CD4-positive, CD25-positive, alpha-beta regulatory T cell (primary cell): ENCODE data around the gene MYL6B. TPM values are rescaled to one million over a fixed set of nuclear protein-coding genes. Genes with fewer than 3 reads are reported as not detected.
"Not testable (repeated sequence)": the region's sequence is repeated elsewhere in the genome, so short reads cannot be mapped to it uniquely, and the experiment has no call there.

ENCODE experiments used
- ATAC-seq, 2 donors: fragments of 150-1000 bp; cut with Tn5 transposase; one replicate each; pipeline ENCODE4 v1.10.0; 2021; ENCODE audit warnings: low read depth in 2 of 2, moderate number of reproducible peaks in 2 of 2, moderate library complexity in 1 of 2
- DNase-seq, 3 donors: peaks; one replicate each; pipeline versions ENCODE4 v3.0.0 to v3.0.0-alpha.2; 2012 to 2022; ENCODE audit warnings: mixed read lengths in 1 of 3
- H3K27ac ChIP-seq: one replicate; pipeline ENCODE4 v1.7.0; 2013; ENCODE audit warnings: mild to moderate bottlenecking, low read length; ENCODE audit not compliant: insufficient read depth, poor library complexity, severe bottlenecking
- H3K27me3 ChIP-seq: one replicate; pipeline ENCODE4 v1.7.0; 2013; ENCODE audit warnings: low read length; ENCODE audit not compliant: control insufficient read depth, insufficient read depth
- H3K36me3 ChIP-seq: one replicate; pipeline ENCODE4 v1.7.0; 2013; ENCODE audit warnings: mild to moderate bottlenecking, low read length, moderate library complexity; ENCODE audit not compliant: control insufficient read depth, insufficient read depth
- H3K4me1 ChIP-seq: 2 replicates; pipeline ENCODE4 v1.7.0; 2013; ENCODE audit warnings: mild to moderate bottlenecking, low read length; ENCODE audit not compliant: insufficient read depth, control insufficient read depth, poor library complexity, severe bottlenecking
- H3K4me3 ChIP-seq: one replicate; pipeline ENCODE4 v1.7.0; 2013; ENCODE audit warnings: low read depth, mild to moderate bottlenecking, low read length, moderate library complexity
- H3K9me3 ChIP-seq, 2 experiments: 1 replicate in 1 of 2; 2 replicates in 1 of 2; pipeline ENCODE4 v1.7.0; 2013; ENCODE audit warnings: low read length in 2 of 2, mild to moderate bottlenecking in 1 of 2, moderate library complexity in 1 of 2; ENCODE audit not compliant: control insufficient read depth in 2 of 2
- H3K27ac Mint-ChIP-seq, 3 donors: one replicate each; pipeline ENCODE4 v1.8.0; 2020 to 2022; ENCODE audit warnings: mild to moderate bottlenecking in 3 of 3, mixed read lengths in 3 of 3, moderate library complexity in 2 of 3
- H3K27me3 Mint-ChIP-seq: one replicate; pipeline ENCODE4 v1.8.0; 2022; ENCODE audit warnings: mild to moderate bottlenecking, mixed read lengths
- H3K36me3 Mint-ChIP-seq: one replicate; pipeline ENCODE4 v1.8.0; 2020; ENCODE audit warnings: mixed read lengths
- H3K4me1 Mint-ChIP-seq, 4 donors: one replicate each; pipeline ENCODE4 v1.8.0; 2020 to 2022; ENCODE audit warnings: mixed read lengths in 4 of 4, mild to moderate bottlenecking in 1 of 4
- H3K4me3 Mint-ChIP-seq, 4 donors: one replicate each; pipeline ENCODE4 v1.8.0; 2020 to 2022; ENCODE audit warnings: mild to moderate bottlenecking in 4 of 4, mixed read lengths in 4 of 4, moderate library complexity in 3 of 4
- H3K9me3 Mint-ChIP-seq, 7 donors: one replicate each; pipeline ENCODE4 v1.8.0; 2020 to 2022; ENCODE audit warnings: mixed read lengths in 7 of 7, mild to moderate bottlenecking in 3 of 7, moderate library complexity in 2 of 7
- polyA plus RNA-seq, 4 donors: library from polyadenylated mRNA; unstranded; fragments of 300-500 nt; fragmentation: Illumina TruSeq; gene quantifications; one replicate each; pipeline ENCODE4 v1.2.3, GENCODE V29; 2021
- total RNA-seq: library from RNA; stranded (reverse); gene quantifications from one replicate; pipeline ENCODE4 v1.2.3, GENCODE V29; 2022

Gene MYL6B
- total and polyA plus RNA-seq, 5 donors from 2014 or later: 8.8 to 18.4 (median 11.2) TPM

- Mint-ChIP-seq H3K4me3 (peak overlapping the region; percentile 93 to 96 (median 94)), H3K27me3 (peaks cover 4% of the 10 kb centered on the region), H3K36me3 (no peaks in the 10 kb centered on the region), H3K4me1 (peaks cover 12 to 45% (median 19%) of the 10 kb centered on the region in 4 donors), H3K9me3 (no peaks in the 10 kb centered on the region), H3K27ac (peak overlapping the region; percentile 97 to 100 (median 99))
- H3K36me3 ChIP-seq: no peaks in the 10 kb centered on the region
- H3K4me3 ChIP-seq: peak overlapping the region; percentile 83
- DNase-seq (peak; percentile 49 to 86 (median 73)), ATAC-seq (peak; percentile 64 to 69)
- no peaks in the 10 kb centered on the region for H3K27me3 ChIP-seq
- H3K27ac ChIP-seq: peak overlapping the region; percentile 96
- peaks cover 25% of the 10 kb centered on the region for H3K4me1 ChIP-seq
- H3K9me3 ChIP-seq: no peaks in the 10 kb centered on the region
Observed at GRCh38 chr12:56151672-56152131, 685 bp upstream of the MYL6B start.

GRCh38 chr12:56152756-56153677 lies 630 bp downstream of the MYL6B start:
- peak overlapping the region; percentile 46 for H3K4me3 ChIP-seq
- H3K27me3 Mint-ChIP-seq: peaks cover 4% of the 10 kb centered on the region
- H3K27ac ChIP-seq: peak overlapping the region; percentile 96
- ATAC-seq (no peak), DNase-seq (no peak)
- H3K36me3 ChIP-seq: no peaks in the 10 kb centered on the region
- H3K27me3 ChIP-seq: no peaks in the 10 kb centered on the region
- no peaks in the 10 kb centered on the region for H3K36me3 Mint-ChIP-seq
- no peaks in the 10 kb centered on the region for H3K9me3 Mint-ChIP-seq
- peaks cover 13 to 52% (median 22%) of the 10 kb centered on the region in 4 donors for H3K4me1 Mint-ChIP-seq
- peak overlapping the region; percentile 93 to 96 (median 94) for H3K4me3 Mint-ChIP-seq
- peaks cover 36% of the 10 kb centered on the region for H3K4me1 ChIP-seq
- H3K9me3 ChIP-seq: no peaks in the 10 kb centered on the region
- peak overlapping the region; percentile 56 to 97 (median 62) for H3K27ac Mint-ChIP-seq

DNA sequence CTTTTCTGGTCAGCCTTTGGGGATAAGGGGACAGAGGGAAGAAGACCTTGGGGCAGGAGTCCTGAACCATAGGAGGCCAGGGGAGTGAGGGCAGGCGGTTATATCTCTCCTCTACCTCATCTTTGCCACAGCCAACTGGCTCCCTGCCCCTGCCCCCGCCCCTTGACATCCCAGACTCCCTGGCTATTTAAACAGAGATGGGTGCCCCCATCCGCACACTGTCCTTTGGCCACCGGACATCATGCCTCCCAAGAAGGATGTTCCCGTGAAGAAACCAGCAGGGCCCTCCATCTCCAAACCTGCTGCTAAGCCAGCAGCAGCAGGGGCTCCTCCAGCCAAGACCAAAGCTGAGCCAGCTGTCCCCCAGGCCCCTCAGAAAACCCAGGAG lies 1.3 kb downstream of the MYL6B start:
- H3K4me3 ChIP-seq: no peak overlapping the region
- no peak overlapping the region for H3K27ac Mint-ChIP-seq
- ATAC-seq: no peak
- H3K36me3 ChIP-seq: no peaks in the 10 kb centered on the region
- H3K4me3 Mint-ChIP-seq: peak overlapping the region; percentile 82 to 95 (median 93)
- no peaks in the 10 kb centered on the region for H3K9me3 Mint-ChIP-seq
- DNase-seq: no peak
- H3K27ac ChIP-seq: no peak overlapping the region
- H3K36me3 Mint-ChIP-seq: no peaks in the 10 kb centered on the region
- H3K27me3 Mint-ChIP-seq: peaks cover 4% of the 10 kb centered on the region
- H3K4me1 Mint-ChIP-seq: peaks cover 13 to 55% (median 24%) of the 10 kb centered on the region in 4 donors
- H3K27me3 ChIP-seq: no peaks in the 10 kb centered on the region
- H3K9me3 ChIP-seq: no peaks in the 10 kb centered on the region
- H3K4me1 ChIP-seq: peaks cover 37% of the 10 kb centered on the region

DNA sequence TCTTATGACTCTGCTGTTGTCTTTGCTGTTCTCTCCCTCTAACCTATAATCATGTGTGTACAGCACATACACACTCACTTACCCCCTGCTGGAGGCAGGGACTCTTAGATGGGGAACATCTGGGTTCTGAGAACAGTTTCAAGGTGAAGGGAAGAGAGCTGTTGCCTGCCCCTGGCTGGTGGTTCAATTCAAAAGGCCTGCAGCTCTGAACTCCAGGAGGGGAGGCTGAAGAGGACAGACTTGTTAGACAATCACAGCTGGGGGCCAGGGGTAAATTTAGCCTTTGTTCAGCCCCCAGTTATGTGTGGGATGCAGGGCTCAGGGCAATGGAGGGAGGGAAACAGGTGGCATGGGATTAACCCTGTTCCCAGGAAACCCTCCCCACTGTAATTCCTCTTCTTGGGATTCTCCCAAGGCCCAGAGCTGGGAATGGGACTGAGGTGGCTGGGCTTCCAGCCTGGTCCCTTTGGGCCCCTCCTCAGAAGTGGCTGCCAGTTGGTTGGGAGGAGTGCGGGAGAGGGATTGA lies 1.9 kb downstream of the MYL6B start:
- H3K36me3 ChIP-seq: no peaks in the 10 kb centered on the region
- Mint-ChIP-seq H3K9me3 (no peaks in the 10 kb centered on the region), H3K4me1 (peaks cover 14 to 61% (median 29%) of the 10 kb centered on the region in 4 donors), H3K36me3 (no peaks in the 10 kb centered on the region), H3K4me3 (peak overlapping the region in 3 of 4 donors; percentile 41 to 95 (median 88)), H3K27me3 (peaks cover 4% of the 10 kb centered on the region), H3K27ac (peak overlapping the region in 2 of 3 donors; percentile 41 to 55)
- DNase-seq (no peak), ATAC-seq (no peak)
- no peaks in the 10 kb centered on the region for H3K9me3 ChIP-seq
- H3K4me1 ChIP-seq: peaks cover 43% of the 10 kb centered on the region
- no peak overlapping the region for H3K27ac ChIP-seq
- no peaks in the 10 kb centered on the region for H3K27me3 ChIP-seq
- no peak overlapping the region for H3K4me3 ChIP-seq

DNA sequence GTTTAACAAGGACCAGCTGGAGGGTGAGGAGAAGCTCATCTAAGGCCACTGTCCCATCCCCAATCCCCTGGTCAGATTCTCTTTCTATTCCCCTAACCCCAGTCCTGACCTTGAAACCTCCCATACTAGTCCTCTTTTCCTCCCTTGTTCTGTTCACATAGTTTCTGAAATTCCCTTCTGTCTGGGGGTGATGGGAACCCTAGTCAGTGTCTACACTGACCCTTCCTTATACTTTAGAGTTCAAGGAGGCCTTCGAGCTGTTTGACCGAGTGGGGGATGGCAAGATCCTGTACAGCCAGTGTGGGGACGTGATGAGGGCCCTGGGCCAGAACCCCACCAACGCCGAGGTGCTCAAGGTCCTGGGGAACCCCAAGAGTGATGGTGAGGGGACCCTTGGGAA lies 2.4 kb downstream of the MYL6B start:
- no peak for DNase-seq
- Mint-ChIP-seq H3K4me1 (peaks cover 14 to 66% (median 32%) of the 10 kb centered on the region in 4 donors), H3K36me3 (peaks cover under 1% of the 10 kb centered on the region), H3K27ac (peak overlapping the region in 1 of 3 donors; percentile 41), H3K27me3 (peaks cover 4% of the 10 kb centered on the region), H3K9me3 (no peaks in the 10 kb centered on the region), H3K4me3 (peak overlapping the region; percentile 21 to 88 (median 61))
- H3K36me3 ChIP-seq: no peaks in the 10 kb centered on the region
- peaks cover 48% of the 10 kb centered on the region for H3K4me1 ChIP-seq
- no peak for ATAC-seq
- no peak overlapping the region for H3K27ac ChIP-seq
- H3K27me3 ChIP-seq: no peaks in the 10 kb centered on the region
- no peaks in the 10 kb centered on the region for H3K9me3 ChIP-seq
- H3K4me3 ChIP-seq: no peak overlapping the region

DNA sequence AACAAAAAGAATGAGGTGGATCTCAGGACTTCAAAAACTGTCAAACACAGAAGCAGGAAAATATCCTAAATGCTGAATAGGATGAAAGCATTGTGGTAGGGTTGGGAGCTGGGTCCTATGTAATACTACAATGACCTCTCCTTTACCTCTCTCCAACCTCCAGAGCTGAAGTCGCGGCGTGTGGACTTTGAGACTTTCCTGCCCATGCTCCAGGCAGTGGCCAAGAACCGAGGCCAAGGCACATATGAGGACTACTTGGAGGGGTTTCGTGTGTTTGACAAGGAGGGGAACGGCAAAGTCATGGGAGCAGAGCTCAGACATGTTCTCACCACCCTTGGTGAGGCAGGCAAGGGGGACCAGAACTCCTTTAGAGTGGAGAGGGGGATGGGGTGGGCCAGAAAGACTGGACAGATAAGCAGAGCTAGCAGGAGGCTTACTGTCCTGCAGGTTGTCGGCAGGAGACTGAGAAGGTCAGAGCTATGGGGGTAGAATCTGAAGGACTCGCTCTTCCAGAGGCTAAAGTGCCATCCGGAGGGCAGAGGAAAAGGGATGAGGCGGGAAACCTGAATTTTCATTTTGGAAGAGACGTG lies 3.0 kb downstream of the MYL6B start:
- Histone ChIP-seq H3K4me3 (no peak overlapping the region), H3K36me3 (peaks cover 2% of the 10 kb centered on the region), H3K27ac (no peak overlapping the region), H3K9me3 (no peaks in the 10 kb centered on the region), H3K4me1 (peaks cover 53% of the 10 kb centered on the region), H3K27me3 (no peaks in the 10 kb centered on the region)
- DNase-seq: no peak
- Mint-ChIP-seq H3K4me3 (peak overlapping the region; percentile 59 to 88 (median 79)), H3K9me3 (no peaks in the 10 kb centered on the region), H3K36me3 (peaks cover 6% of the 10 kb centered on the region), H3K27me3 (peaks cover 4% of the 10 kb centered on the region), H3K27ac (peak overlapping the region in 1 of 3 donors; percentile 41), H3K4me1 (peaks cover 10 to 71% (median 38%) of the 10 kb centered on the region in 4 donors)
- no peak for ATAC-seq

GRCh38 chr12:56156464-56157200 lies 4.2 kb downstream of the MYL6B start:
- Histone ChIP-seq H3K4me3 (peak overlapping the region; percentile 98), H3K36me3 (peaks cover 14% of the 10 kb centered on the region), H3K4me1 (peaks cover 55% of the 10 kb centered on the region)
- H3K36me3 Mint-ChIP-seq: peaks cover 14% of the 10 kb centered on the region
- not testable (repeated sequence) for H3K9me3 ChIP-seq, H3K27me3 Mint-ChIP-seq, H3K27ac ChIP-seq, DNase-seq, H3K27me3 ChIP-seq, H3K9me3 Mint-ChIP-seq, ATAC-seq
- peaks cover 6 to 71% (median 38%) of the 10 kb centered on the region in 4 donors for H3K4me1 Mint-ChIP-seq
- peak overlapping the region; percentile 92 to 100 (median 100) for H3K4me3 Mint-ChIP-seq
- H3K27ac Mint-ChIP-seq: peak overlapping the region in 2 of 3 donors; percentile 98 to 100
